HuH-7.5 (cell line): ENCODE data around the gene HADHB.
"Not testable (repeated sequence)": the region's sequence is repeated elsewhere in the genome, so short reads cannot be mapped to it uniquely, and the experiment has no call there.

Experiments
- DNase-seq: peaks from one replicate; pipeline ENCODE4 v3.0.0; 2011; ENCODE audit warnings: low spot score

The HADHB gene

DNA sequence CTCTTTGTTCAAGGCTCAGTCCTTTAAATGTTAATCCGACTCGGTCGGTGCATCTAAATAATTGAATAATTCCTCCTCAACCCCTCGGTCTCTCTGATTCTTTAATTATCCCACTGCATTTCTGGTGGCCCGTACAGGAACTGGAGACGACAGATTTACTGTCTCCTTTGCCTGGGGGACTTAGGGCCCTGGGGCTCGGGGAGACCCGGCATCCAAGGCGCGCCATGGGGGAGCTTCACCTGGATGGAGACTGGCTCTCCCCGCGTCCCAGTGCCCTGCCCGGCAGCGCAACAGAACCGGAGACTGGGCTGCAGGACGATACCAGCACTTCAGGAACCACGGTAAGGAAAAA lies 53.5 kb downstream of the HADHB start:
- no peak for DNase-seq

DNA sequence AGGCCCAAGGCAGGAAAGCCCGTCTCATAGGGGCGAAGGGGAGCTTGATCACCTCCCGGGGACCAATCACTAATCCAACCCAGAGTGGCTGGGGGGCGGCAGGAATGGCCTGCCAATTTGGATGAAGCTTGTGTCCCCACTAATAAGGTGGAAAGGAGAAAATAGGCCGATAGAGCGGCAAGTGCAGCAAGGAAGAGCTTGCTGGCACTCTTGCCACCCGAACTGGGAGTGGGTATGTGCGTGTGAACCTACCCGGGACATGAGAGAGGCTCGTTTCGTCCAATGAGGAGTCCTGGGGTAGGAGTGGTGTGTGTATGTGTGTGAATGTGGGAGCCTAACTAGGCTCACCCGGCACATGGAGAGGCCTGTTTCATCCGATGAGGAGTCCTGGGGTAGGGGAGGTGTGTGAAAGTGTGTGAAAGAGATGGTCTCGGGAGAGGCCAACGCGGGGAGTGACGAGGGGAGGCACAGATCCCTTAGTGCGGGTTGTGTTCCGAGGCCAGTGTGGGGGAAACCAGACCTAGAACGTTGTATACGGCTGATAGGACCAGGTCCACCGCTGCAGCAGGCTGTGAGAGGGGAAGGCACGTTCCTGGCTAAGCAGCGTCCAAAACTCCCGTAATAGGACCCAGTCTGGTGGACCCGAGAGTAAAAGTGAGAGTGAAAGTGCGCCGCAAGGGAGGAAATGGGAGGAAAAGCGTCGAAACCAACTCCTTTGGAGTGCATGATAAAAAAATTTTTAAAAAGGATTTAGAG lies 54.1 kb downstream of the HADHB start:
- no peak for DNase-seq

DNA sequence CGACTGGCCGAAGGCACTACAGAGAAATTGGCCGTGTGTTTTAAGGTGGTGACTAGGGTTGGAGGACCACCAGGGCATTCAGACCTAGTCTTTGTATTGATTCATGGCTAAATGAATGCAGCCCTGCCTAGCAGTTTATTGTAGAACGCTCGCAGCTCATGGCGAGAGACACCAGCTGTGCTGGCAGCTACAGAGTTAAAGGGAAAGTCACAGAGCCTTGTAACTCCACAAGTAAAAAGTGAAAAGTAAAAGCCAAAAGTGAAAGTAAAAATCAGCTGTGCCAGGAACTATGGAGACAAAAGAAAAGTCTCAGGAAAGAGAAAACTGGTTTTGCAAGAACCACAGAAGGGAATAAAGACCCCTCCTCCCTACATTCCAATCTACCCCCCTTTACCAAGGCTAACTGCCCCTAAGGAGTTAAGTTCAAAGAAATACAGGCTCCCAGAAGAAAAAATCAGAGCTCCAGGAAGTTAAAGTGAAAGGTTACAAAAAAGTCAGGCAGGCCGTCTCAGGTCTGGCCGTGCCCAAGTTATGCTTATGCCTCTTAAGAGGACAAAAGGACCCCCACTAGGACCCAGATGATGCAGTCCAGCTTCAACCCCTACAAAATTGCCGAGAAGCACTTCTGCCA lies 54.8 kb downstream of the HADHB start:
- DNase-seq = no peak

DNA sequence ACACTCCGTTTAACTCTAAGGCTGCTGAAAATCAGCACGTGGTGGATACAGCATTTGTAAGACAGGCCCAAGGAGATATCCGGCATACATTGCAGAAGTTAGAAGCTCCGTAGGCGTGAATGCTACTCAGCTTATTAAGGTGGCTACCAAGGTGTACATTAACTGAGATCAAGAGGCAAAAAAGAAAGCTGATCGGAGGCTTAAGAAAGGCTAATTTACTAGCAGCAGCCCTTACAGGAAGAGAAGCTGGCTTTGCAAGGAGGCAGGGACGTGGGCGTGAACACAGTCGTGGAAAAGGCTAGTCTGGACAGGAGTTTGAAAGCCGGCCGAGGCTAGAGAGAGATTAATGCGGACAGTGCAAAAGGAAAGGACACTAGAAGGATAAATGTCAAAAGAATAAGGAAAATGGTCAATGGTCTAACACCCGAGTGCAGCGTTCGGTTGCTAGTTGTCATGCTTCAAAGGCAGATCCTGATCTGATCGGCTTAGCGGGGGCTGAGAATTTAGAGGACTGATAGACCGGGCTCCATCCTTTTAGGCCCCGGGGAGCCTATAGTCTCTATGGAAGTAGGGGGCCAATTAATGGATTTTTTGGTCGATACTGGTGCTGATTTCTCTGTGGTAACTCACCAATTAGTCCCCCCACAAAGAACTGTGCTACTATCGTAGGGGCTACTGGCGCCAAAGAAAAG lies 55.6 kb downstream of the HADHB start:
- DNase-seq = no peak

DNA sequence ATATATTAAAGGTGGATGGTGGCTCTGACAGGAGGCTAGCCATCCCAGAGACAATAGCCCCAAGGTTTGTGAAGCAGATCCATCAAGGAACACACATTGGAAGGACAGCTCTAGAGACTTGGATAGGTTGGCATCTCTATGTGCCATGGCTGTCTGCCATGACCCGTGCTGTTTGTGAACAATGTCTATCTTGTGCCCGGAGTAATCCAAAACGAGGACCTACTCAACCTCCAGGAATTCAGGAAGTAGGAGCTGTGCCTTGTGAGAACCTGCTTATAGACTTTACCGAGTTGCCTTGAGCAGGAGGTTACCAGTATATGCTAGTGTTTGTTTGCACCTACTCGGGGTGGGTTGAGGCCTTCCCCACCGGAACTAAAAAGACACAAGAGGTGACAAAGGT lies 58.1 kb downstream of the HADHB start:
- no peak for DNase-seq

- DNase-seq = not testable (repeated sequence)
These were observed 60.4 kb downstream of the HADHB start for GRCh38 chr2:26305094-26305493.

- no peak for DNase-seq
These were observed 60.8 kb downstream of the HADHB start for GRCh38 chr2:26305540-26305939.

GRCh38 chr2:26309921-26310320 lies 65.2 kb downstream of the HADHB start:
- DNase-seq = no peak

DNA sequence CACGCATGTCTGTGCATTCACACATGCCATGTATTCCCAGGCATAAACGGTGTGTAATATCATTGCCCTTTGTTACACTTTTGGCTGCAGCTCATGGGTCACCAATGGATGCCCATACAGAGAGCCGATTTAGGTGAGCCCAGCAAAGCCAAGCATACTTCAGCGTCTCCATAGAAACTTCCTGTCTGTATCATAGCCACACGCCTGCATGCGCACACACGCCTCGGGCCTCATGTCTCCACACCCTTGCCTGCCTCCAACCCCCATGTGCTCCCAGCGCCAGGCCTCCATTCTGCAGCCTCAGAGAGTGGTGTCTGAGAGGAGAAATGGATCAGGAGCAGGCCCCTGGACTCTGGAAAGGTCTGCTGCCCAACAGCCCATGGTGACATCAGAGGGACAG lies 67.7 kb downstream of the HADHB start:
- no peak for DNase-seq

DNA sequence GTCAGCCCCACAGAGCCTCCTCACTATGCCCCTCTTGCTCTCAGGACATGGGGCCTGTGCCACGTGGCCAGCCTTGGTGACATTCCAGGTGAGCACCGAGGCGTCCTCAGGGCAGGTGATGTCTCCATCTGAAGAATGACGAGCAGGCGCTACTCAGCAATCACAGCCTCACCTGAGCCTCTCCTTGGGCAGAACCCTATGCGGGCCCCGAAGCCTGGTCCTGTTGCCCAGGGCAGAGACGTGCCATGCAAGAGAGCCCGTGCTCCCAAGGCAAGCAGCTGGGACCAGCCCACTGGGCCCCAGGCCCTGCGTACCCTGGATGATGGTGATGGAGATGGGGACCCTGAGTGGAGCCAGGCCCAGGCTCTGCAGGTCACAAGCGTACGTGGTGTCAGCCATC lies 68.7 kb downstream of the HADHB start:
- no peak for DNase-seq

DNA sequence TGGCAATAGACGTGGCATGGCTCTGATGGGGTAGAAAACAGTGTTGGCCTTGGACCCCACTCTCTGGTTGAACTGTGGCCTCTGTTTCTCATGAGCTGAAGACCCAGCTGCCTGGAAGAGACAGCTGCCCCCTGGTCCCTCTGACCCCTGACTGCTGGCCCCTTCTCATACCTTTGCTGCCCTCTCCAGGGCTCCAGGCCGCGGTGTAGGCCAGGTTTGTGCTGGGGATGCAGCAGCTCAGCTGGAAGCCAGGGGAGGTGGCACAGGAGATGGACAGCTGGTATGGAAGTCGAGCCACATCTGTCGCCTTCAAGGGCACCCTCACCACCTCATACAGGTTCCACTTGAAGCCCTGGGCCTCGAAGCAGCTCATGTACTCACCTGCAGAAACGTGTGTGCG lies 69.5 kb downstream of the HADHB start:
- DNase-seq = no peak

DNA sequence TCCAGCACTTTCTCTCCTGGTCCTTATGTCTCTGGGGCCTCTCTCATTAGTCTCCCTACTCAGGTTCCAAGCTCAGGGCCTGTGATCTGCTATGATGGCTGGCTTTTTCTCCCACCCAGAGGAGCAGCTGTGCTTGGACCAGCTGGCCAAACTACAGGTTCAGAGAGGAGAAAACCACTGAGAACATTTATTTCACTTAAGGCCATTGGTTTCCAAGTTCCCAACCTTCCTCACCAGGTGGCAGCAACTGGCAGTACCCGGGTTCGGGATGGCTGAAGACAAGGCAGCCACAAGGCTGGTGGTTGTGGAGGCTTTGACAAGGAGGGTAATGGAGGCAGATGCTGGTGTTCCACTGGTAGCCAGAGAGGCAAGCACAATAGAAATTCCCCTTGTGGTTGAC lies 71.3 kb downstream of the HADHB start:
- DNase-seq = no peak

GRCh38 chr2:26316845-26317244 lies 72.1 kb downstream of the HADHB start:
- DNase-seq = no peak

DNA sequence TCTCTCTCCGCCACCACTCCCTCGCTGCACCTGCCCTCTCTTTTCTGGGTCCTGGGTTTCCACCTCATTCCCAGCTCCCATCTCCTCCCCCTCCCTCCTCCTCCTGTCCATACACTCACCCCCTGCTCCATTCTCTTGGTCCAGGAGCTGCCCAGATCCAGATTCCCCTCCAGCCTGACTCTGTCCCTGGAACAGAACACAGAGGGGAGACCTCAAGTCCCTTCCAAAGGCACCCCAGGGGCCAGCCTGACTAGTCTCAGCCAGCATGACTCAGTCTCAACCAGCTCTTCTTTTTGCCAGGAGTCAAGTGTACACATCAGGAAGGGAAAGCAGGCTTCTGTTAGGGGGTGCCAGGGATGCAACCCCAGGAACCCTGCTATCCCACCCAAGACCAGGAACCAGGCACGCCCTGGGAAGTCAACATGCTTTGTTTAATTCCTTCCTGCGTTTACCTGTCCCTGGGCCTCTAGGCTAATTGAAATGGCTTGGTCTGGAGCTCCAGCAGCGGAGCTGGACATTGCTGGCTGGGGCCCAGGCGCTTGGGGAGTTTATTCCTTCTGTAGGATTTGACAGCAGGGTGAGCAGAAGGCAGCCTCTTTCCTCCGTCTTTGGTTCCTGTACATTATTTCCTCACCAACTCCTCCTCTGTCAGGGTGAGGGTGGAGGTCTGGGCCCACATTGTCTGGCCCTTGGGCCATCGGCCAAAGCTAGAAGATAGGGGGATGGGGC lies 72.8 kb downstream of the HADHB start:
- no peak for DNase-seq

GRCh38 chr2:26318950-26319349 lies 74.2 kb downstream of the HADHB start:
- DNase-seq = no peak

DNA sequence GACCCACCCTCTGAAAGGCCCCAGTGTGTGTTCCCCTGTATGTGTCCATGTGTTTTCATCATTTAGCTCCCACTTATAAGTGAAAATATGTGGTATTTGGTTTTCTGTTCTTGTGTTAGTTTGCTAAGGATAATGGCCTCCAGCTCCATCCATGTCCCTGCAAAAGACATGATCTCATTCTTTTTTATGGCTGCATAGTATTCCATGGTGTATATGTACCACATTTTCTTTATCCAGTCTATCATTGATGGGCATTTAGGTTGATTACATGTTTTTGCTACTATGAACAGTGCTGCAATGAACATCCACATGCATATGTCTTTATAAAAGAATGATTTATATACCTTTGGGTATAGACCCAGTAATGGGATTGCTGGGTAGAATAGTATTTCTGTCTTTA lies 79.7 kb downstream of the HADHB start:
- not testable (repeated sequence) for DNase-seq

GRCh38 chr2:26324903-26325302 lies 80.2 kb downstream of the HADHB start:
- DNase-seq = no peak

GRCh38 chr2:26325851-26326250 lies 81.1 kb downstream of the HADHB start:
- no peak for DNase-seq

DNA sequence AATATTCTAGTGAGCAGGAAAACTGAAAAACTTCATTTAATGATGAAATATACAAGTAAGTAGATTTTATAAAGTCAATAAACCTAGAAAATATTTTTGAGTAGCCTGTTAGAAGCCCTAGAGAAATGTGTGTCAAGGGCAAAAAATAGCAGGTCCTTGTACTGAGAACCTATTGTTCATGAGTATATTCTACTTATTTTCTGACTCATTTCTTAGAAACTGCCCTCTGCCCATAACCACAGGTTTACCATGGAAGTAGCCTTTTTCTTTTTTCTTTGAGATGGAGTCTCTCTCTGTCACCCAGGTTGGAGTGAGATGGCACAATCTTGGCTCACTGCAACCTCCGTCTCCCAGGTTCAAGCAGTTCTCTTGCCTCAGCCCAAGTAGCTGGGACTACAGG lies 81.8 kb downstream of the HADHB start:
- DNase-seq = no peak

GRCh38 chr2:26327291-26328272 lies 82.8 kb downstream of the HADHB start:
- DNase-seq = no peak

DNA sequence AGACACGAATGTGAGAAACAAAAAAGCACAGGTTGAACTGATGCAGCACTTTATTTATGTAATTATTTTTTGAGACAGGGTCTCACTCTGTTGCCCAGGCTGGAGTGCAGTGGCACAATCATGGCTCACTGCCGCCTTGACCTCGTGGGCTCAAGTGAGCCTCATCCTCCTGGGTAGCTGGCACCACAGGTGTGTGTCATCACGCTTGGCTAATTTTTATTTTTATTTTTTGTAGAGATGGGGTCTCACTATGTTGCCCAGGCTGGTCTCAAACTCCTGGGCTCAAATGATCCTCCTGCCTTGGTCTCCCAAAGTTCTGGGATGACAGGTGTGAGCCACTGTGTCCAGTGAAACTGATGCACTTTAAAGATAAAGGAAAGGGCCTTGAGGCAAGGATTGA lies 84.3 kb downstream of the HADHB start:
- not testable (repeated sequence) for DNase-seq
